Stimulated activated naive B cell treated with anti-CD40 and anti-IgM and Interleukin-4, amounts not matched to agents 10 μg/mL and 1 μg/mL and 100 μg/mL, for 72 hours (primary cell): ENCODE measurements around the gene HIGD1B.
A peak's percentile ranks its signal among the peaks of the same experiment; 100 is the strongest.

ENCODE experiments used
- ATAC-seq, 2 donors: fragments of 150-1000 bp; cut with Tn5 transposase; replicated peaks; 2 replicates each; pipeline ENCODE4 v1.10.0; 2021; ENCODE audit warnings: moderate library complexity in 1 of 2
- DNase-seq: peaks from one replicate; pipeline ENCODE4 v3.0.0; 2021
- H3K27ac Mint-ChIP-seq: one replicate; pipeline ENCODE4 v1.8.0; 2022; ENCODE audit warnings: mild to moderate bottlenecking, mixed read lengths
- H3K27me3 Mint-ChIP-seq, 2 donors: one replicate each; pipeline ENCODE4 v1.8.0; 2022; ENCODE audit warnings: mixed read lengths in 2 of 2
- H3K36me3 Mint-ChIP-seq, 2 donors: one replicate each; pipeline ENCODE4 v1.8.0; 2022; ENCODE audit warnings: mixed read lengths in 2 of 2, mild to moderate bottlenecking in 1 of 2
- H3K4me1 Mint-ChIP-seq, 2 donors: one replicate each; pipeline ENCODE4 v1.8.0; 2022; ENCODE audit warnings: mixed read lengths in 2 of 2, mild to moderate bottlenecking in 1 of 2
- H3K4me3 Mint-ChIP-seq, 2 donors: one replicate each; pipeline ENCODE4 v1.8.0; 2022; ENCODE audit warnings: mild to moderate bottlenecking in 2 of 2, mixed read lengths in 2 of 2, moderate library complexity in 1 of 2
- H3K9me3 Mint-ChIP-seq, 2 donors: one replicate each; pipeline ENCODE4 v1.8.0; 2022; ENCODE audit warnings: mixed read lengths in 2 of 2, mild to moderate bottlenecking in 1 of 2

Gene HIGD1B

DNA sequence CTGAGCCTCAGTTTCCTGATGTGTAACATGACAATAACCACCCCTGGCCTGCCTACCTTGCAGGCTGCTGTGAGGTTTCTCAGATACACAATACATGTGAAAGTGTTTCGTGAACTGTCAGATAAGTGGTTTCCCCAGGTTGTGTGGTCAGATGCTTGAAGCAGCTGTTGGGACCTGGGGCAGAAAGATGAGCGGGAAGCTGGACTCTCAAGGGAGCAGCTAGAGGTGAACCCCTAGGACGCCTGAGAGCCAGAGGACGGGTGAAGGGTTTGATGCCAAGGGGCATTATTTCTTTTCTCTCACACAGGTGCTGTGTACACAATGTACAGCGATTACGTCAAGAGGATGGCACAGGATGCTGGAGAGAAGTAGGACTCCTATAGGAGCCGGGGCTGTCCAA, 2.3 kb downstream of the HIGD1B start:
- ATAC-seq, result peak in 1 of 2 donors; percentile 52
- no peak for DNase-seq
- no peaks in the 10 kb centered on the region for H3K9me3 Mint-ChIP-seq
- H3K27ac Mint-ChIP-seq, result peak overlapping the region; percentile 86
- peaks cover 14% of the 10 kb centered on the region in 2 donors for H3K4me1 Mint-ChIP-seq
- H3K27me3 Mint-ChIP-seq, result no peaks in the 10 kb centered on the region
- no peak overlapping the region for H3K4me3 Mint-ChIP-seq
- peaks cover 37 to 51% of the 10 kb centered on the region in 2 donors for H3K36me3 Mint-ChIP-seq

DNA sequence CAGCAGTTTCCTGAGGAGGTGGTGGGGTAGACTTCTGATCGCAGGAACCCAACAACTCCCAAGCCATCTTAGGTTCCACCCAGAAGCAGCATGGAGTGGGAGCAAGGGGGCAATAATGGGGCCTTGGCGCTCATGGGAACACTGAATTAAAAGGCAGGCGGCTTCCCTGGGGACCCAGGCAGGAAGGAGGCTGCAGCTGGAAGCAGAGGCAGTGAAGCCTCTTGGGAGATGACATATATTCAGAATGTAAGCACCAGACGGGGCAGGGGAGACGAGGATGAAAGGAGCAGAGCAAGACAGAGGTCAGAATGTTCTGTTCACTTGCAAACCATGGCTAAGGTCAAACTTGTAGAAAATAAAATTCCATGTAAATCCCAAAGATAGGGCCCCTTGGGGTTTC, 2.9 kb downstream of the HIGD1B start:
- Mint-ChIP-seq H3K9me3 (no peaks in the 10 kb centered on the region), H3K27me3 (no peaks in the 10 kb centered on the region), H3K27ac (peak overlapping the region; percentile 86), H3K36me3 (peaks cover 37 to 55% of the 10 kb centered on the region in 2 donors), H3K4me3 (no peak overlapping the region), H3K4me1 (peaks cover 14% of the 10 kb centered on the region in 2 donors)
- no peak for DNase-seq
- peak in 1 of 2 donors; percentile 16 for ATAC-seq

DNA sequence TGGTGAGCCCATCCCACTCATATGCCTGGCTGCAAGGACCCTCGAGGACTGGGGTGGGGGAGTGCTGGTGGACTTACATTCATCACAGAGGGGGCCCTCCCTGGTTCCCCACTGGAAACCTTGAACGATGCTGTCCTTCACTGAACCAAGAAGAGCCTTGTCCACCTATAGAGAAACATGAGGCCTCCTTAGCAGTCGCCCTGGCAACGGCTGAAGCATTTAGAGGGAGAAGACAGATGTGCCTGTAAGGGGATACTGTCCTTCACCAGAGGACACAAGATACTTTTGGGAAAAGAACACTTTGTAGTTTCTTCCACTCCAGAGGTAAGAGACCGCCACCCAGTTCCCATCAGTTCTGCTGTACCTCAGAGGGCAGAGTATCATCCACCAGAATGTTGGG, 6.5 kb downstream of the HIGD1B start:
- Mint-ChIP-seq H3K27me3 (no peaks in the 10 kb centered on the region), H3K4me1 (peaks cover 22 to 24% of the 10 kb centered on the region in 2 donors), H3K4me3 (no peak overlapping the region), H3K36me3 (peaks cover 50 to 68% of the 10 kb centered on the region in 2 donors), H3K9me3 (no peaks in the 10 kb centered on the region), H3K27ac (peak overlapping the region; percentile 47)
- ATAC-seq (no peak), DNase-seq (no peak)

DNA sequence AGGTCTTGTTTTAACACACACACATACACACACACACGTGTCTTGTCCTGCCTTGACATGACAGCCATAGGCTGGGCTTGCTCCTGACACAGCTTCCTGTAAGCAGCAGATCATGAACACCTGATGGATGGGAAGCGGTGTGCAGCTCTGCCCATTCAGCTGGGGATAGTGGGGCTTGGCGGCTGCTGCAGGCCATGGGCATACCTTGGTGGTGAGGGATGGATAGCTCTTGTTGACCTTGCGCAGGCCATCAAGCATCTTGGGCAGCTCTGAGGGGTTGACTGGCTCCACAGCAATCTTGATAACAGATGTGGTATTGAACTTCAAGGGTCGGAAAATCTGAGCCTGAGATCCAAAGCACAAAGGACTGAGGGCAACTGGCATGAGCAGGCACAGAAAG, 12.0 kb downstream of the HIGD1B start:
- Mint-ChIP-seq H3K4me1 (peaks cover 8 to 9% of the 10 kb centered on the region in 2 donors), H3K9me3 (no peaks in the 10 kb centered on the region), H3K27me3 (no peaks in the 10 kb centered on the region), H3K36me3 (peaks cover 50 to 69% of the 10 kb centered on the region in 2 donors), H3K4me3 (no peak overlapping the region), H3K27ac (no peak overlapping the region)
- ATAC-seq (no peak), DNase-seq (no peak)

DNA sequence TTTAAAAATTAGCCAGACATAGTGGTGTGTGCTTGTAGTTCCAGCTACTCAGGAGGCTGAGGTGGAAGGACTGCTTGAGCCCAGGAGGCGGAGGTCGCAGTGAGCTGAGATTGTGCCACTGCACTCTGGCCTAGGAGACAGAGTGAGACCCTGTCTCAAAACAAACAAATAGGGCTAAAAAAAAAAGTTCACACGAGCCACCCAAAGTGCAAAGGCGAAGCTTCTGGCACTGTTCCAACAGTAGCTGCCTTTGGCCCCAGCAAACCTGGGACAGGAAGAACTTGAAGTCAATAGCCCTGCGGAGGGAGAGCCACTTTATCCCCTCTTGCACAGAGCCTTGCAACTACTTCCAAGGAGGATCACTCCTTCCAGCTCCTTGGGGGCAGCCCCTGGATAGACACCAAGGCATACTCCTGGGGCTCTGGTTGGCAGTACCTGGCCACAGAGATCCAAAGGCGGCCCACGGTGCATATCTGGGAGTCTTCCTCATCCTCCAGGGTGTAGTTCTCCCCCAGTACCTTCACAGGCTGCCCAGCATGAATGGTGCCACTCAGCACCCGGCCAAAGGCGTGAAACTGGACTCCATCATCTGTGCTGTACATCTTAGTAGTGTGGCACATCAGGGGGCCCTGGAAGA, 14.7 kb downstream of the HIGD1B start:
- Mint-ChIP-seq H3K4me3 (no peak overlapping the region), H3K9me3 (no peaks in the 10 kb centered on the region), H3K27ac (no peak overlapping the region), H3K27me3 (no peaks in the 10 kb centered on the region), H3K36me3 (peaks cover 44 to 50% of the 10 kb centered on the region in 2 donors), H3K4me1 (peaks cover under 1 to 2% of the 10 kb centered on the region in 2 donors)
- ATAC-seq (no peak), DNase-seq (no peak)

DNA sequence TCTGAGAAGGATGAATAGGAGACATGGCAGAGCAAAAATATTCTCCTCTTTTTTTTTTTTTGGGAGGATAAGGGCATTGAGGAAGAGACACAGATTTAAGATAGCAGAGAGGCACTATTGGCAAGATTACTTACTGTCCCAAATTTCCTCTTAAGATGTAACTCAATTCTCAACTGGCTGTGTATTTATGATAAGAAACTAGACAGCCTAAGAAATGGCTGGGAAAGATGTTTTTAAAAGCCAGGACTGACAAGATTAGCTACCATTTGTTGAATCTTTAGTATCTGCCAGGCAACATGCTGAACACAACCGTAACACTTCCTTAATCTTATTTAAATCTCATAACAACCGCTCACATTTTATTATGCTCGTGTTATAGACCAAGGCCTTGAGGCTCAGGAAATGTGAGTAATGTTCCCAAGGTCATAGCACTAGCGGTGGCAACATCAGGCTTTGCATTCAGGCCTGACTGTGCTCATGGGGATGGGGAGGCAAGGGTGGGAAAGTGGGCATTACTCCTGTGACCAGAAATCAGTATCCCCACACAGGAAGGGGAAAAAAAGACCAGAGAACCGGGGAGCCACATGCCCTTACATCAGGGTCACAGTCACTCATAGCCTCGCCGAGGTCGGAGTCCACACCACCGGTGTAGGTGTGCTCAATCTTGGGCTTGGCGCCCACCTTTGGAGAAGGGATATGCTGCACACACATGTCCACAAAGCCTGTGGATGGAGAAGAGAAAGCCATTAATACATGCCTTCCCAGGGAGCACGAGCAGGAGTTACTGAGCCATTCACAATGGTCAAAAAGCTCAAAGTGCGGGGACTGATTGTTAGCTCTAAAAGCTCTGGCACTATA, 15.6 kb downstream of the HIGD1B start:
- Mint-ChIP-seq H3K27me3 (no peaks in the 10 kb centered on the region), H3K9me3 (no peaks in the 10 kb centered on the region), H3K4me1 (no peaks in the 10 kb centered on the region), H3K36me3 (peaks cover 44 to 55% of the 10 kb centered on the region in 2 donors), H3K4me3 (no peak overlapping the region), H3K27ac (peak overlapping the region; percentile 42)
- ATAC-seq, result no peak
- no peak for DNase-seq

DNA sequence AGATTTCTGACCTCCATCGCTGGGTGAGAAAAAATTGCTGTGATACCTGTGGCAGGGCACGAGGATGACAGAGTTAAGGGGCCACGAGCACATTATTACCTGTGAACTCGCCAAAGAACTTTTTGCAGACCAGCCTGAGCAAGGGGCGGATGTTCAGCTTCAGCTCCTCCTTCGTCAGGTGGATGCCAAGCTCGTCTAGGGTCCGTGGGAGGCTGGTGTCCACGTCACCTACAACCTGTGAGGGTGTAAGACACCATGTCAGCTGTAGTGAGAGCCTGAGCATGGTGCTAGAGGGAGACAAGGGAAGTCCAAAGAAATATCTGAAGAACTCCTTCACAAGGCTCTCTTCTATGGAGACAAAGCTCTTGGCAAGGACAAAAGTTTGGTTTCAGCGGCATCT, 17.1 kb downstream of the HIGD1B start:
- H3K27ac Mint-ChIP-seq, result no peak overlapping the region
- H3K36me3 Mint-ChIP-seq, result peaks cover 47 to 58% of the 10 kb centered on the region in 2 donors
- no peaks in the 10 kb centered on the region for H3K4me1 Mint-ChIP-seq
- no peak for DNase-seq
- H3K4me3 Mint-ChIP-seq, result no peak overlapping the region
- no peaks in the 10 kb centered on the region for H3K9me3 Mint-ChIP-seq
- H3K27me3 Mint-ChIP-seq, result no peaks in the 10 kb centered on the region
- ATAC-seq, result peak; percentile 10 to 36

DNA sequence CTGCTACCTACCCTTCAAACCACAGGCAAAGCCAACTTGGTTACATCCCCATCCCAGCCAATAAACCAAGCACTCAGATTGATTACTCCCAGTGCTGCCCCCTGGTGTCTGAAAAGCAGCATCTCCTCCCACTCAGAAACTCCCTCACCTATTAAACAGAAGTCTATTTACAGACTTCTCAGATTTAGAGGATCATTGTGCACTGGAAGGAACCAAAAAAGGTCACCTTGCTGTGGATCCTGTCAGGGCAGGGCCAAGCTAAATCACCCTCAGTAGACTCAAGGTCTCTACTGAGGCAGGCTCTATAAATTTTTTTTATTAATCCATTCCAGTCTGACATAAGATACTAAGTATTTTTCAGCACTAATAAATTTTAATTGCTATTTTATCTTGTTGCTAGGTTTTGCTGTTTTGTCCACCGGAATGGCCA, 17.6 kb downstream of the HIGD1B start:
- Mint-ChIP-seq H3K4me1 (no peaks in the 10 kb centered on the region), H3K9me3 (no peaks in the 10 kb centered on the region), H3K36me3 (peaks cover 47 to 57% of the 10 kb centered on the region in 2 donors), H3K27me3 (no peaks in the 10 kb centered on the region), H3K27ac (no peak overlapping the region), H3K4me3 (no peak overlapping the region)
- peak; percentile 36 for DNase-seq
- ATAC-seq, result peak; percentile 80 to 85

DNA sequence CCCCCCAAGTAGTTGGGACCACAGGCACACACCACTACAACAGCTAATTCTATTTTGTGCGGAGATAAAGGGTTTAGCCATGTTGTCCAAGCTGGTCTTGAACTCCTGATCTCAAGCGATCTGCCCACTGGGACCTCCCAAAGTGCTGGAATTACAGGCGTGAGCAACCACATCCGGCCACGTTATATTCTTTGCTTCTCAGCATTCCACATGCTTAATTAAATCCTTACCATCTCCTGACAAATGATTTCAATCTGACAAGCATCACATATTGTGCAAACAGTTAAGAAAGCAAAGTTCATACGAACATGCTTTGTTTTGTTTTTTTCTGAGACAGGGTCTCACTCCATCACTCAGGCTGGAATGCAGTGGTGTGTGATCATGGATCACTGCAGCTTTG, 18.2 kb downstream of the HIGD1B start:
- Mint-ChIP-seq H3K27me3 (no peaks in the 10 kb centered on the region), H3K4me1 (no peaks in the 10 kb centered on the region), H3K9me3 (no peaks in the 10 kb centered on the region), H3K4me3 (no peak overlapping the region), H3K27ac (no peak overlapping the region), H3K36me3 (peaks cover 44 to 57% of the 10 kb centered on the region in 2 donors)
- no peak for ATAC-seq
- no peak for DNase-seq

DNA sequence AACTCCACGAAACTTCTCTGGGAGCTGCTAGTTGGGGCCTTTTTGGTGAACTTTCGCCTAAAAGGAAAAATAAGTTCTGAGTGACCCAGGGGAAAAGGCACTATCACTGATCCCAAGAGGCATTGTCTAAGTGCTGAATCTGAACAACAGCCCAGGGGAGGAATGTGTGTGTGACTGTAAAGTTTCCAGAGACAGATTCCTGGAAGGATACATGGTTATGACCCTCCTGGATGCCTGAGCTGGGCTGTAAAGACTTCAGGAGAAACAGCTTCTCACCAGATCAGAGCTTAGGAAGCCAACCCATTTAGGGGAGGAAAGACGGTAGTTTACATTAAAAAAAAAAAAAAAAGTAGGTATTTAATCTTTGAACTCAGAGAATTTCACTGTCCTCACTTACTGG, 20.2 kb downstream of the HIGD1B start:
- Mint-ChIP-seq H3K4me1 (no peaks in the 10 kb centered on the region), H3K36me3 (peaks cover 43 to 55% of the 10 kb centered on the region in 2 donors), H3K4me3 (no peak overlapping the region), H3K27ac (no peak overlapping the region), H3K9me3 (no peaks in the 10 kb centered on the region), H3K27me3 (no peaks in the 10 kb centered on the region)
- DNase-seq, result no peak
- no peak for ATAC-seq

DNA sequence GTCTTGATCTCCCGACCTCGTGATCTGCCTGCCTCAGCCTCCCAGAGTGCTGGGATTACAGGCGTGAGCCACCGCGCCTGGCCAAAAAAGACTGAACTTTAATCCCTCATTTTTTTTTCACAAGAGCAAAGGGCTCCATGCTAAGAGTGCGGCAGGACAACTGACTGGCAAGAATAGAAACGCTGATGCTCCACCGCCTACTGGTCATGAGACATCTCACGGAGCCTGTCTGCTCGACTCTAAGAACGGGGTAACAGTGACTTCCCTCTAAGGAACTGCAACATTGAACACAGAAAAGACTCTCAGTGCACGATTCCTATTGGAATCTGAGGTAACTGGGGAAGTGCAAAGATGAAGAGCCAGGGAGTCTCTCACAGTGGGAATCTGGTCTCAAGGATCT, 23.9 kb downstream of the HIGD1B start:
- Mint-ChIP-seq H3K4me1 (no peaks in the 10 kb centered on the region), H3K4me3 (no peak overlapping the region), H3K27ac (peak overlapping the region; percentile 20), H3K9me3 (no peaks in the 10 kb centered on the region), H3K27me3 (no peaks in the 10 kb centered on the region), H3K36me3 (peaks cover 26 to 47% of the 10 kb centered on the region in 2 donors)
- no peak for ATAC-seq
- no peak for DNase-seq

DNA sequence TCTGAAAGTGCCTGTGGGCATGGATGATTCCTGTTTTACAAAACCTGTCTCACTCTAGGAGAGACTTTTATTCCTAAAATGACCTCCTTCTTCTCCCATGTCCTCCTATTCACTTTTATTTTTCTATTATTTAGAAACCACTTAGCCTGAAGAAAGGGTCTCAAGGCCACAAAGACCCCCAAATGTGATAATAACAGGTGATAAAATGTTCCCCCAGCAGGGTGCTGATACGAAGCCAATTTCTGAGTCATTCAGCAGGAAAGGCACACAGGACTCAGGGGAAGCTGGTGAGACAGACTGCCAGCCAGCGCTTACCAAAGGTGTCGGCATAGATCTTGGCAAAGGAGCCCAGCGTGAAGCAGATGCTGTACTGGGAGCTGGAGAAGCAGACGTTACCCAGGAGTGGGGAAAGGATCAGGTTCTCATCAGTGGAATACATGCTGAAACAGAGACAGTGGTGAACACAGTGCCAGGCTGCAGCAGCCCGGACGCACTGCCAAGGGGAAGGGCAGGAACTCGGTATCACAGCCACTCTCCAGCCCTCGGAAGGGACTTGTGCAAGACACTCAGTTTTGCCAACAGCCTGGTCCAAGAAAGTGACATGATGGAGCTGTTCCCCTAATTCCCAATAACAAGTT, 24.6 kb downstream of the HIGD1B start:
- H3K27ac Mint-ChIP-seq, result peak overlapping the region; percentile 9
- H3K27me3 Mint-ChIP-seq, result no peaks in the 10 kb centered on the region
- ATAC-seq (no peak), DNase-seq (no peak)
- H3K4me1 Mint-ChIP-seq, result no peaks in the 10 kb centered on the region
- no peaks in the 10 kb centered on the region for H3K9me3 Mint-ChIP-seq
- no peak overlapping the region for H3K4me3 Mint-ChIP-seq
- peaks cover 28 to 52% of the 10 kb centered on the region in 2 donors for H3K36me3 Mint-ChIP-seq

DNA sequence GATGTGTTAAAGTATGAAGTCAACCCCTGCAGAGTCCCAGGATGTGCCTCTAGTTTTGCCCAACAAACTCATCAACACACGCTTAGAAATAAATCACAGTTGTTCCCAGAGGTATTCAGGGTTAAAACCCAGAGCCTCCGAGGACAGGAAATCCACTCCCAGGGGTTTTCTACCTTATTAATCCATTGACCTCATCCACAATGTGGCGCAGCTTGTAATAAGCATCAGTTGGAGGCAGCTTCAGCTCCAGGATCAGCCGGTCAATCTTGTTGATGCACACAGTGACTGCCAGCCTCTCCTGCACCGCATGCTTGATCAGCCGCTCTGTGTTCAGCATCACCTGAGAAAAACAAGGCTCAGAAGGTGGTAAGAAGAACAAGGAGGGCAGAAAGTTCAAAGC, 28.1 kb downstream of the HIGD1B start:
- Mint-ChIP-seq H3K36me3 (peaks cover 32 to 57% of the 10 kb centered on the region in 2 donors), H3K4me3 (no peak overlapping the region), H3K27me3 (no peaks in the 10 kb centered on the region), H3K4me1 (no peaks in the 10 kb centered on the region), H3K27ac (no peak overlapping the region), H3K9me3 (no peaks in the 10 kb centered on the region)
- DNase-seq, result no peak
- ATAC-seq, result no peak

DNA sequence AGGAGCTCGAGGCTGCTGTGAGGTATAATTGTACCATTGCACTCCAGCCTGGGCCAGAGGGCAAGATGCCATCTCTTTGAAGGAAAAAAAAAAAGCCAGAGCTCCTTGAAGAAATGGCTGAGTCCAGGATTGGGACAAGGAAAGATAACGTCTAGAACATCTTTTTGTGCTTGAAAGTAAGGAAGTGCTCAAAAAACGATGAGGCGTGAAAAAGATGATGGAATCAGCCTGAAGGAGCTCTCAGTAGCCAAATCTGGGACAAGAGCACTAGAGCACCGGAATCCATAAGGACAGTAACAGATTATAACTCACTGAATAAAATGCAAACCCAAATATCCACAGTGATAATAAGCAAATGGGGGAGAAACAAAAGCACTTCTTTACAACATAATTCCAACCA, 29.4 kb downstream of the HIGD1B start:
- DNase-seq (no peak), ATAC-seq (no peak)
- no peak overlapping the region for H3K4me3 Mint-ChIP-seq
- no peak overlapping the region for H3K27ac Mint-ChIP-seq
- no peaks in the 10 kb centered on the region for H3K4me1 Mint-ChIP-seq
- no peaks in the 10 kb centered on the region for H3K27me3 Mint-ChIP-seq
- H3K36me3 Mint-ChIP-seq, result peaks cover 27 to 57% of the 10 kb centered on the region in 2 donors
- H3K9me3 Mint-ChIP-seq, result no peaks in the 10 kb centered on the region
